HCT116 (cell line): ENCODE data around the gene PTGER1. TPM values are rescaled to one million over a fixed set of nuclear protein-coding genes. Genes with fewer than 3 reads are reported as not detected.

Experiments used
- ATAC-seq: fragments of 200-7000 bp; cut with Tn5 transposase; 2 replicates; pipeline ENCODE4 v1.9.1; 2020; ENCODE audit warnings: mild to moderate bottlenecking, moderate library complexity
- BruUV-seq: library from RNA; stranded (reverse); fragments of 400-500 nt; replicated peaks from 2 replicates; lab custom pipeline; 2021; lab: Mats Ljungman, UMichigan
- CTCF ChIA-PET: fragments of 300-600 bp; sonication (Branson Sonifier 250); formaldehyde crosslinking; loops from one replicate; lab custom pipeline; 2021; ENCODE audit warnings: antibody characterized with exemption; lab: Charles Lee
- POLR2A ChIA-PET: fragments of 300-600, 350-600 bp; sonication (Branson Sonifier 250); formaldehyde crosslinking; loops from one replicate; lab custom pipeline; 2021; ENCODE audit warnings: antibody characterized with exemption; lab: Charles Lee
- RAD21 ChIA-PET, 2 experiments: fragments of 300-600 bp; sonication (Branson Sonifier 250); formaldehyde crosslinking; loops; one replicate each; lab custom pipeline; 2023; ENCODE audit warnings: low total read pairs in 2 of 2; ENCODE audit not compliant: uncharacterized antibody in 2 of 2, unreplicated experiment in 2 of 2, low non-redundant PET in 1 of 2; lab: Charles Lee
- DNase-seq: peaks from one replicate; pipeline ENCODE4 v3.0.0-alpha.2; 2010; ENCODE audit warnings: low read depth, low spot score
- H2AFZ ChIP-seq: fragments of 200-600 bp; shearing (Covaris generic), sonication (generic); 2 replicates; pipeline ENCODE4 v1.6.1; 2017; ENCODE audit warnings: low read depth, mixed run types, mixed read lengths, antibody characterized with exemption, low read length; ENCODE audit not compliant: poor library complexity, severe bottlenecking
- H3K27ac ChIP-seq: 2 replicates; pipeline ENCODE4 v1.5.1; 2012; ENCODE audit warnings: low read depth, low read length
- H3K27me3 ChIP-seq: fragments of 200-600 bp; sonication (generic); 2 replicates; pipeline ENCODE4 v1.6.1; 2016; ENCODE audit warnings: mixed run types, low read length, mixed read lengths; ENCODE audit not compliant: insufficient read depth
- H3K36me3 ChIP-seq, 2 experiments: fragments of 200-500 bp in 1 of 2; fragments of 200-600 bp in 1 of 2; sonication (Bioruptor generic) in 1 of 2; sonication (generic) in 1 of 2; 2 replicates each; pipeline versions ENCODE4 v1.5.1 to v1.6.1; 2014 to 2016; ENCODE audit warnings: low read length in 2 of 2, inconsistent platforms in 1 of 2, mixed read lengths in 1 of 2, mixed run types in 1 of 2; ENCODE audit not compliant: insufficient read depth in 2 of 2, control insufficient read depth in 1 of 2
- H3K4me1 ChIP-seq, 2 experiments: fragments of 200-600 bp in 1 of 2; sonication (generic) in 1 of 2; 2 replicates each; pipeline versions ENCODE4 v1.5.1 to v1.6.1; 2012 to 2017; ENCODE audit warnings: low read length in 2 of 2, inconsistent platforms in 1 of 2, mild to moderate bottlenecking in 1 of 2, mixed read lengths in 1 of 2, mixed run types in 1 of 2, moderate library complexity in 1 of 2; ENCODE audit not compliant: insufficient read depth in 2 of 2, control insufficient read depth in 1 of 2
- H3K4me2 ChIP-seq: fragments of 200-600 bp; sonication (generic); 2 replicates; pipeline ENCODE4 v1.6.1; 2017; ENCODE audit warnings: mixed run types, low read length, mixed read lengths
- H3K4me3 ChIP-seq, 2 experiments: fragments of 200-600 bp in 1 of 2; sonication (generic) in 1 of 2; replicated peaks in 1 of 2; 2 replicates each; pipeline ENCODE4 v1.5.1; 2011 to 2016; ENCODE audit warnings: low read length in 2 of 2, control low read depth in 1 of 2, low read depth in 1 of 2, mild to moderate bottlenecking in 1 of 2, mixed read lengths in 1 of 2, mixed run types in 1 of 2
- H3K79me2 ChIP-seq: fragments of 200-600 bp; sonication (generic); 2 replicates; pipeline ENCODE4 v1.6.1; 2017; ENCODE audit warnings: mild to moderate bottlenecking, mixed run types, low read length, moderate library complexity, mixed read lengths; ENCODE audit not compliant: insufficient read depth
- H3K9ac ChIP-seq: fragments of 200-600 bp; sonication (generic); 2 replicates; pipeline ENCODE4 v1.6.1; 2016; ENCODE audit warnings: low read length, mixed read lengths
- H3K9me2 ChIP-seq: fragments of 200-600 bp; sonication (generic), shearing (Covaris generic); 2 replicates; pipeline ENCODE4 v1.6.1; 2017; ENCODE audit warnings: mixed run types, mild to moderate bottlenecking, moderate library complexity; ENCODE audit not compliant: insufficient read depth
- H3K9me3 ChIP-seq, 2 experiments: fragments of 200-500 bp in 1 of 2; fragments of 200-600 bp in 1 of 2; sonication (Bioruptor generic) in 1 of 2; sonication (generic) in 1 of 2; 2 replicates each; pipeline ENCODE4 v1.6.1; 2014 to 2017; ENCODE audit warnings: low read length in 2 of 2, mixed read lengths in 2 of 2, inconsistent platforms in 1 of 2, low read depth in 1 of 2, mild to moderate bottlenecking in 1 of 2, mixed run types in 1 of 2, moderate library complexity in 1 of 2; ENCODE audit not compliant: control insufficient read depth in 1 of 2, insufficient read depth in 1 of 2
- H4K20me1 ChIP-seq: fragments of 200-600 bp; sonication (generic), shearing (Covaris generic); 2 replicates; pipeline ENCODE4 v1.6.1; 2017; ENCODE audit warnings: mixed run types, mild to moderate bottlenecking, moderate library complexity; ENCODE audit not compliant: insufficient read depth
- ATF3 ChIP-seq: IDR thresholded peaks from 2 replicates; pipeline ENCODE4 v1.6.1; 2012
- CBX3 ChIP-seq: IDR thresholded peaks from 2 replicates; pipeline ENCODE4 v1.6.1; 2012; ENCODE audit warnings: low read depth
- CEBPB ChIP-seq: IDR thresholded peaks from 2 replicates; pipeline ENCODE4 v1.6.1; 2012; ENCODE audit warnings: low read depth
- EGR1 ChIP-seq: IDR thresholded peaks from 2 replicates; pipeline ENCODE4 v1.6.1; 2012; ENCODE audit warnings: low read depth
- ELF1 ChIP-seq: IDR thresholded peaks from 2 replicates; pipeline ENCODE4 v1.6.1; 2012; ENCODE audit warnings: low read depth, borderline replicate concordance
- EZH2 ChIP-seq: fragments of 200-600 bp; sonication (generic); IDR thresholded peaks from 2 replicates; pipeline ENCODE4 v1.6.1; 2017; ENCODE audit warnings: antibody characterized with exemption, mixed run types
- EZH2phosphoT487 ChIP-seq: fragments of 200-600 bp; IDR thresholded peaks from 2 replicates; pipeline ENCODE4 v1.6.1; 2018; ENCODE audit warnings: antibody characterized with exemption, borderline replicate concordance
- POLR2AphosphoS5 ChIP-seq: IDR thresholded peaks from 2 replicates; pipeline ENCODE4 v1.6.1; 2011; ENCODE audit warnings: mild to moderate bottlenecking, low read depth, low read length, moderate library complexity
- RAD21 ChIP-seq: IDR thresholded peaks from 2 replicates; pipeline ENCODE4 v1.6.1; 2012; ENCODE audit warnings: low read depth, mild to moderate bottlenecking
- REST ChIP-seq: IDR thresholded peaks from 2 replicates; pipeline ENCODE4 v1.6.1; 2012; ENCODE audit warnings: low read depth
- SIN3A ChIP-seq: IDR thresholded peaks from 2 replicates; pipeline ENCODE4 v1.6.1; 2012; ENCODE audit warnings: low read depth
- SP1 ChIP-seq: IDR thresholded peaks from 2 replicates; pipeline ENCODE4 v1.6.1; 2012; ENCODE audit warnings: low read depth
- SRF ChIP-seq: IDR thresholded peaks from 2 replicates; pipeline ENCODE4 v1.6.1; 2012; ENCODE audit warnings: low read depth
- TCF7L2 ChIP-seq: IDR thresholded peaks from 2 replicates; pipeline ENCODE4 v1.7.0; 2011; ENCODE audit warnings: borderline replicate concordance, inconsistent platforms; ENCODE audit not compliant: insufficient read depth, insufficient read length; ENCODE audit errors: extremely low read depth
- YY1 ChIP-seq: IDR thresholded peaks from 2 replicates; pipeline ENCODE4 v1.6.1; 2011; ENCODE audit warnings: low read length, low read depth, moderate library complexity, mild to moderate bottlenecking; ENCODE audit not compliant: insufficient replicate concordance; ENCODE audit errors: extremely low read depth
- ZFX ChIP-seq: fragments of 450-650 bp; IDR thresholded peaks from 2 replicates; pipeline ENCODE4 v1.6.1; 2017
- ZNF274 ChIP-seq: fragments of 200-500 bp; sonication (Bioruptor generic); IDR thresholded peaks from 2 replicates; pipeline ENCODE4 v1.6.1; 2014; ENCODE audit warnings: mild to moderate bottlenecking, low read depth, low read length, inconsistent platforms
- intact Hi-C: fragments of 100-400 bp; cut with micrococcal nuclease; formaldehyde crosslinking; loops from 2 replicates; pipeline ENCODE4 v1.10.0; 2022
- total RNA-seq: library from RNA; stranded (reverse); gene quantifications from one replicate; pipeline ENCODE4 v1.2.1, GENCODE V29; 2021; ENCODE audit not compliant: unreplicated experiment
- TF ChIP-seq, protein P1 (sequence below), 3 experiments: fragments of 200-600 bp in 1 of 3; sonication (generic) in 1 of 3; IDR thresholded peaks in 2 of 3; conservative IDR thresholded peaks in 1 of 3; 2 replicates each; pipeline ENCODE4 v1.5.1; 2012 to 2017; ENCODE audit warnings: low read depth in 2 of 3, low read length in 2 of 3, antibody characterized with exemption in 1 of 3, borderline replicate concordance in 1 of 3, control low read depth in 1 of 3, mild to moderate bottlenecking in 1 of 3, mixed read lengths in 1 of 3, mixed run types in 1 of 3, moderate library complexity in 1 of 3; ENCODE audit not compliant: insufficient read depth in 1 of 3
- TF ChIP-seq, protein P2 (sequence below): IDR thresholded peaks from 2 replicates; pipeline ENCODE4 v1.6.1; 2012
- TF ChIP-seq, protein P3 (sequence below): IDR thresholded peaks from 2 replicates; pipeline ENCODE4 v1.6.1; 2011; ENCODE audit warnings: mild to moderate bottlenecking, low read length, moderate library complexity; ENCODE audit not compliant: insufficient replicate concordance; ENCODE audit errors: extremely low read depth

Gene PTGER1
- total RNA-seq, 1 experiment from 2014 or later = 1.1 TPM

GRCh38 chr19:14440049-14440448 lies 35.1 kb downstream of the PTGER1 start:
- H3K27ac ChIP-seq = no peak overlapping the region
- no peaks in the 10 kb centered on the region for H3K9me3 ChIP-seq
- ChIA-PET RAD21 (no interaction called here), POLR2A (no interaction called here), CTCF (no interaction called here)
- H3K36me3 ChIP-seq = peaks cover 21 to 26% of the 10 kb centered on the region in 2 experiments
- no peaks in the 10 kb centered on the region for H4K20me1 ChIP-seq
- peaks cover 50% of the 10 kb centered on the region for H3K79me2 ChIP-seq
- H3K4me1 ChIP-seq = peaks cover 5 to 11% of the 10 kb centered on the region in 2 experiments
- DNase-seq (no peak), ATAC-seq (no peak)
- H3K4me3 ChIP-seq = no peak overlapping the region
- intact Hi-C loops = no loop called here
- BruUV-seq = no TSS peak
- no peak overlapping the region for H3K4me2 ChIP-seq
- TF ChIP-seq ZFX = no peak
- no peak for TF ChIP-seq SIN3A
- TF ChIP-seq CEBPB = no peak
- no peak for TF ChIP-seq ATF3
- no peak for TF ChIP-seq SP1
- no peak for TF ChIP-seq POLR2AphosphoS5
- TF ChIP-seq YY1 = no peak
- no peak for TF ChIP-seq RAD21
- TF ChIP-seq REST = no peak
- TF ChIP-seq CBX3 = no peak
- no peak for TF ChIP-seq ELF1
- TF ChIP-seq SRF = no peak
- TF ChIP-seq, protein P1, sequence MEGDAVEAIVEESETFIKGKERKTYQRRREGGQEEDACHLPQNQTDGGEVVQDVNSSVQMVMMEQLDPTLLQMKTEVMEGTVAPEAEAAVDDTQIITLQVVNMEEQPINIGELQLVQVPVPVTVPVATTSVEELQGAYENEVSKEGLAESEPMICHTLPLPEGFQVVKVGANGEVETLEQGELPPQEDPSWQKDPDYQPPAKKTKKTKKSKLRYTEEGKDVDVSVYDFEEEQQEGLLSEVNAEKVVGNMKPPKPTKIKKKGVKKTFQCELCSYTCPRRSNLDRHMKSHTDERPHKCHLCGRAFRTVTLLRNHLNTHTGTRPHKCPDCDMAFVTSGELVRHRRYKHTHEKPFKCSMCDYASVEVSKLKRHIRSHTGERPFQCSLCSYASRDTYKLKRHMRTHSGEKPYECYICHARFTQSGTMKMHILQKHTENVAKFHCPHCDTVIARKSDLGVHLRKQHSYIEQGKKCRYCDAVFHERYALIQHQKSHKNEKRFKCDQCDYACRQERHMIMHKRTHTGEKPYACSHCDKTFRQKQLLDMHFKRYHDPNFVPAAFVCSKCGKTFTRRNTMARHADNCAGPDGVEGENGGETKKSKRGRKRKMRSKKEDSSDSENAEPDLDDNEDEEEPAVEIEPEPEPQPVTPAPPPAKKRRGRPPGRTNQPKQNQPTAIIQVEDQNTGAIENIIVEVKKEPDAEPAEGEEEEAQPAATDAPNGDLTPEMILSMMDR (IDR thresholded peaks at IDR 0.05 in 2 of 3, conservative IDR thresholded peaks at IDR 0.05 in 1 of 3; ENCODE audit: borderline replicate concordance in 1 of 3, insufficient read depth in 1 of 3, low read depth in 2 of 3, low read length in 2 of 3) = no peak
- no peak for TF ChIP-seq EGR1
- no peak for TF ChIP-seq EZH2
- TF ChIP-seq ZNF274 = no peak
- TF ChIP-seq TCF7L2 = no peak
- TF ChIP-seq, protein P2, sequence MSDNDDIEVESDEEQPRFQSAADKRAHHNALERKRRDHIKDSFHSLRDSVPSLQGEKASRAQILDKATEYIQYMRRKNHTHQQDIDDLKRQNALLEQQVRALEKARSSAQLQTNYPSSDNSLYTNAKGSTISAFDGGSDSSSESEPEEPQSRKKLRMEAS = no peak
- TF ChIP-seq, protein P3, sequence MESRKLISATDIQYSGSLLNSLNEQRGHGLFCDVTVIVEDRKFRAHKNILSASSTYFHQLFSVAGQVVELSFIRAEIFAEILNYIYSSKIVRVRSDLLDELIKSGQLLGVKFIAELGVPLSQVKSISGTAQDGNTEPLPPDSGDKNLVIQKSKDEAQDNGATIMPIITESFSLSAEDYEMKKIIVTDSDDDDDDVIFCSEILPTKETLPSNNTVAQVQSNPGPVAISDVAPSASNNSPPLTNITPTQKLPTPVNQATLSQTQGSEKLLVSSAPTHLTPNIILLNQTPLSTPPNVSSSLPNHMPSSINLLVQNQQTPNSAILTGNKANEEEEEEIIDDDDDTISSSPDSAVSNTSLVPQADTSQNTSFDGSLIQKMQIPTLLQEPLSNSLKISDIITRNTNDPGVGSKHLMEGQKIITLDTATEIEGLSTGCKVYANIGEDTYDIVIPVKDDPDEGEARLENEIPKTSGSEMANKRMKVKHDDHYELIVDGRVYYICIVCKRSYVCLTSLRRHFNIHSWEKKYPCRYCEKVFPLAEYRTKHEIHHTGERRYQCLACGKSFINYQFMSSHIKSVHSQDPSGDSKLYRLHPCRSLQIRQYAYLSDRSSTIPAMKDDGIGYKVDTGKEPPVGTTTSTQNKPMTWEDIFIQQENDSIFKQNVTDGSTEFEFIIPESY = no peak
- TF ChIP-seq EZH2phosphoT487 = no peak
- no peaks in the 10 kb centered on the region for H3K9me2 ChIP-seq
- H3K9ac ChIP-seq = no peak overlapping the region
- H3K27me3 ChIP-seq = no peaks in the 10 kb centered on the region
- no peak overlapping the region for H2AFZ ChIP-seq
